ENCODE results near the gene PHKB.

PHKB gene

DNA sequence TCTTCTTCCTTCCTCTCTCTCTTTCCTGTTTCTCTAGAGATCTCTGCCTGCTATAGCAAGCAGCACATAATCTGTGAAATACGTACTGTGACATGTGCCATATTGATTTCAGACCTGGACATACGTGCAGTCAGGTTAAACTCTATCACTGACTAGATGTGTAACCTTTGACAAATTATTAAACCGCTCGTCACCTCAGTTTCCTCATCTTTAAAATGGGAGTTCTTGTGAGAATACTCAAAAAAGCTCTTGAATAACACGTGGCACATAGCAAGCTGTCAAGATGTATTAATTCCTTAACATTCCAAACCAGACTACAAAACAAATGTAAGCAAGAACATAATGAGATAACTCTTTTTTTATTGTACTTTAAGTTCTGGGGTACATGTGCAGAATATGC lies 170.0 kb downstream of the PHKB start:
- TF ChIP-seq, protein P1, sequence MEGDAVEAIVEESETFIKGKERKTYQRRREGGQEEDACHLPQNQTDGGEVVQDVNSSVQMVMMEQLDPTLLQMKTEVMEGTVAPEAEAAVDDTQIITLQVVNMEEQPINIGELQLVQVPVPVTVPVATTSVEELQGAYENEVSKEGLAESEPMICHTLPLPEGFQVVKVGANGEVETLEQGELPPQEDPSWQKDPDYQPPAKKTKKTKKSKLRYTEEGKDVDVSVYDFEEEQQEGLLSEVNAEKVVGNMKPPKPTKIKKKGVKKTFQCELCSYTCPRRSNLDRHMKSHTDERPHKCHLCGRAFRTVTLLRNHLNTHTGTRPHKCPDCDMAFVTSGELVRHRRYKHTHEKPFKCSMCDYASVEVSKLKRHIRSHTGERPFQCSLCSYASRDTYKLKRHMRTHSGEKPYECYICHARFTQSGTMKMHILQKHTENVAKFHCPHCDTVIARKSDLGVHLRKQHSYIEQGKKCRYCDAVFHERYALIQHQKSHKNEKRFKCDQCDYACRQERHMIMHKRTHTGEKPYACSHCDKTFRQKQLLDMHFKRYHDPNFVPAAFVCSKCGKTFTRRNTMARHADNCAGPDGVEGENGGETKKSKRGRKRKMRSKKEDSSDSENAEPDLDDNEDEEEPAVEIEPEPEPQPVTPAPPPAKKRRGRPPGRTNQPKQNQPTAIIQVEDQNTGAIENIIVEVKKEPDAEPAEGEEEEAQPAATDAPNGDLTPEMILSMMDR (IDR thresholded peaks at IDR 0.05; ENCODE audit: low read depth, low read length): no peak
- DNase-seq (ENCODE audit: low read depth in 2 of 2): no peak
- no peak overlapping the region for H3K4me3 ChIP-seq (replicated peaks in 1 of 2; ENCODE audit: low read depth in 2 of 2, low read length in 2 of 2)

DNA sequence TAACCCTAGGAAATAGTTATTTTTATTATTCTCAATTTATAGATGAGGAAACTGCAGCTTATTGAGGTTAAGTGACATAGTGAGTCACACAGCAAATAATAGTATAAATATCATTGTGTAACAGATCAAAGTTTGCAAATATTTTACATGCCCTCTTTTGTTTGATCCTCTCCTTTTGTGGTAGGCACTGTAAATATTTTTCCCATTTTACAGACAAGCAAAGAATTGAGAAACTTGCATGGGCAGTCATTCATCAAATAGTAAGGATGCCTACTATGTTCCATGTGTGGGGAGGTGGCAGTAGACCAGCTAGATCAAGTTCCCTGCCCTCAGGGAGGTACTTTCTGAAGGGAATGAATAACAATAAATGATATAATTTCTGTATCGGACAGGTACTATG lies 173.0 kb downstream of the PHKB start:
- TF ChIP-seq, protein P1 (IDR thresholded peaks at IDR 0.05; ENCODE audit: low read depth, low read length): no peak
- no peak overlapping the region for H3K4me3 ChIP-seq (replicated peaks in 1 of 2; ENCODE audit: low read depth in 2 of 2, low read length in 2 of 2)
- no peak for DNase-seq (ENCODE audit: low read depth in 2 of 2)

DNA sequence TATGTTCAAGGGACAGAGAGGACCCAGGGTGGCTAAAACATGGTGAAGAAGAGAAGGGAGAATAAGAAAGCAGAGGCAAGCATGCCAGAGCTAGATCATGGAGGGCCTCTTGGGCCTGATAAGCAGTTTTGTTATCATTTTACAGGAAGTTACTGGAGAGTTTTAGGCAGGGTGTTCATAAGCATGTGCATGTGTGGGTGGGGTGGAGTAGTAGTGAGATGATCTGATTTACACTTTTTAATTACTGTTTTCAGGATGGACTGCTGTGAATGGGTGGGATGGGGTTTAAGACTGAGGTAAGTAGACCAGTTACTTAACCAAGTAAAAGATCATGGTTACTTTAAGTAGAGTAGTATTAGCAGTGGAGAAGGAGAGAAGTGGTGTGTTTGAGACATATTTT lies 173.6 kb downstream of the PHKB start:
- H3K4me3 ChIP-seq (replicated peaks in 1 of 2; ENCODE audit: low read depth in 2 of 2, low read length in 2 of 2): no peak overlapping the region
- TF ChIP-seq, protein P1 (IDR thresholded peaks at IDR 0.05; ENCODE audit: low read depth, low read length): no peak
- DNase-seq (ENCODE audit: low read depth in 2 of 2): no peak

DNA sequence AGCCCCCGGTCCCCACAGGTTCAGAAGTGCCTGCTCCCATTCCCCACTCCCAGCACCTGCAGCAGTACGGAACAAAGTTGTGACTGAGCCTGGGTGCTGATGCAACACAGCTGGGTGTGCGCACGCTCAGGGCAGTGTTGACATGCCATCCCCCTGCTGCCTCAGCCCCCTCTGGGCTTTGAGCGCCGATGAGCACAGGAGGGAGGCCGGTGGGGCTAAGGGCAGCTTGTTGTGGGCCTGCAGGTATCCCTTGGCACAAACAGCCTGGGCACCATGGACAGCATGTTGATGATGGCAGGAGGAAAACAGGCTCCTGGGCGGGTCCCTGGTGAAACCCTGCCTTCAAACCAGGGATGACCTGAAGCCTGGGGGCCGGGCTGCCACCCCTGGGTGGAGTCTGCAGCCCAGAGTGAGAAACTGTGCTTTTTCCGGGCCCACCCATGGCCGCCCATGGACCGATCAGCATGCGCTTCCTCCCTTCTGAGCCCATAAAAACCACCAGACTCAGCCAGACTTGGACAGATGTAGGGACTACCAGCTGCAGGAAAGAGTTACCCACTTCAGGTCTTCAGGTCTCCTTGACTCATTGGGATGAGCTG lies 175.5 kb downstream of the PHKB start:
- DNase-seq (ENCODE audit: low read depth in 2 of 2): no peak
- no peak overlapping the region for H3K4me3 ChIP-seq (replicated peaks in 1 of 2; ENCODE audit: low read depth in 2 of 2, low read length in 2 of 2)
- TF ChIP-seq, protein P1 (IDR thresholded peaks at IDR 0.05; ENCODE audit: low read depth, low read length): no peak

DNA sequence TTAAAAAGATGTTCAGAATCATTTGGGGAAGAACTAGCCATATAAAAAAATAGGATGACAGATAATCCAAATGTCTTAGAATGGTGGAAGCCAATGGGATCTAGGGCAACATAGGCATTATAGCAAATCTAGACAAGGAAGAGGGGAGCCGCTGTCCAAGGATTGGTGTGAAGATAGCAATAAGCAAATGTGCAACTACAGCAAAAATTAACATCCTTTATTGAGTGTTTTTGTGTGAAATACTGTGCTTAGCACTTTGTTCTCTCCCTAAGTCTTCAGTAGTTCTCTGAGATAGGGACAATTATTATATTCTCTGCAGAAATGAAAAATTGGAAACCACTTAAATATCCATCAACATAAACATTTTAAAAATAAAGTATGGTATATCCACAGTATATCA lies 177.0 kb downstream of the PHKB start:
- no peak overlapping the region for H3K4me3 ChIP-seq (replicated peaks in 1 of 2; ENCODE audit: low read depth in 2 of 2, low read length in 2 of 2)
- no peak for DNase-seq (ENCODE audit: low read depth in 2 of 2)
- TF ChIP-seq, protein P1 (IDR thresholded peaks at IDR 0.05; ENCODE audit: low read depth, low read length): no peak

DNA sequence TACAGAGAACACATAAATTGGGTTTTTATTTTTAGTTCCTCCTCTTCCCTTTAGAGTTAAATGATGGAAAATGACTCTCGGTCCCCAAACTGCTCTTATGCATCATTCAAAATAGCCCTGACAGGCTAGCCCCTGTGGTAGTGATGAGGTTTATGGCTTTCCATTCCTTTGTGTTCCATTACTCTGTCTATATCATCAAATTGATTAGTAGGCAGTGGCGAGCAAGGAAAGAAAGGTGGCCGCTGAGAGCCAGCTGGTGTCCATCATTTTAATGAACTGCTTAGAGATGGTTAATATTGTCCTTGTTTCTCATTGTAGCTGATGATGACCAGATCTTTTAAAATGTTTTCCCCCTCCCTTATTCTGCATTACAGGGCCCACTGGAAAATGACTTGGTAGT lies 179.5 kb downstream of the PHKB start:
- DNase-seq (ENCODE audit: low read depth in 2 of 2): no peak
- no peak overlapping the region for H3K4me3 ChIP-seq (replicated peaks in 1 of 2; ENCODE audit: low read depth in 2 of 2, low read length in 2 of 2)
- TF ChIP-seq, protein P1 (IDR thresholded peaks at IDR 0.05; ENCODE audit: low read depth, low read length): no peak
